ENCODE data around the gene SFTPA1. TPM values are rescaled to one million over a fixed set of nuclear protein-coding genes. Genes with fewer than 3 reads are reported as not detected.
"Not testable (repeated sequence)": the region's sequence is repeated elsewhere in the genome, so short reads cannot be mapped to it uniquely, and the experiment has no call there.

SFTPA1 gene
- total and polyA plus RNA-seq, 4 experiments from 2014 or later = not detected

DNA sequence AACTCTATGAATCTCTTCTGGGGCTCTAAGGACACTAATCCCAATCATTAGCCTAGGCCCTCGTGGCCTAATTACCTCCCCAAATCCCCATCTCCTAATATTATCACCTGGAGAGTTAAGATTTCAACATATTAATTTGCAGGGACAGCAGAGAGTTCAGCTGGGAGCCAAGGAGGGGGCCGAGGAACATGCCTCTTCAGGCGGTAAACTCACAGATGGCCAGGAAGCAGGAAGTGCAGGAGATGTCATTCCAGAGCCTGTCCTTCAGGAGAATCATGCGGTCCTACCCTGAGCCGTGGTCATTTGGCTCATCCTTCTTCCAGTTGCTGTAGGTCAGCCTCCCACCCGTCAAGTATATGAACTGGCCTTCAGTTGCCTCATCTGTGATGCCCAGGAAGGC, 28.6 kb upstream of the SFTPA1 start:
- H3K4me3 ChIP-seq (ENCODE audit: low read length in 2 of 2) = no peak overlapping the region
- H3K27ac ChIP-seq (ENCODE audit: low read depth, low read length) = no peak overlapping the region
- Mint-ChIP-seq H3K4me1 (peaks cover 0 to 7% (median 2%) of the 10 kb centered on the region in 4 donors), H3K4me3 (no peak overlapping the region), H3K27ac (no peak overlapping the region), H3K36me3 (no peaks in the 10 kb centered on the region), H3K27me3 (peaks cover 2 to 18% of the 10 kb centered on the region in 2 donors), H3K9me3 (no peaks in the 10 kb centered on the region)
- DNase-seq = no peak
- CTCF ChIA-PET (ENCODE audit: partially characterized antibody) = no interaction called here
- H3K27me3 ChIP-seq (ENCODE audit: insufficient read depth, low read length) = no peaks in the 10 kb centered on the region
- POLR2A ChIA-PET (ENCODE audit: partially characterized antibody) = no interaction called here
- H3K36me3 ChIP-seq (ENCODE audit: insufficient read depth, low read length) = no peaks in the 10 kb centered on the region
- no peaks in the 10 kb centered on the region for H3K4me1 ChIP-seq (ENCODE audit: insufficient read depth, low read length)
- intact Hi-C loops (cut with micrococcal nuclease) = no loop called here
- H3K9me3 ChIP-seq (ENCODE audit: control insufficient read depth in 1 of 2, low read length in 2 of 2) = no peaks in the 10 kb centered on the region

DNA sequence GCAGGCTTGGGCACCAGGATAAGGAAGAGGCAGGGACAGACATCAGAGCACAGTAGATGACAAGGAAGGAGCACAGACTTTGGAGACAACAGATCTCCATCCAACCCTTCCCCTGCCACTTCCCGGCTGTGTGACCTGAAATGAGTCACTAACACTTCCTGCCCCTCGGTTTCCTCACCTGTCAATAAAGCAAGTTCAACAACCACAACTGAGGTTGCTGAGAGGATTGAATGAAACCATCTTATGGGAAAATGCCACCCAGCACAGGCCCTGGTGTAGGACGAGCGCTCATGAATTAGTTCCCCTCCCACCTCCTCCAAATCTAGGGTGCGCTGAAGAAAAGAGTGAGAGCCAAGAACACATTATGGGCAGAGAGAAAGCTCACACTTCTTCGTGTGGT, 27.8 kb upstream of the SFTPA1 start:
- H3K27ac ChIP-seq (ENCODE audit: low read depth, low read length); H3K4me1 Mint-ChIP-seq; H3K4me3 Mint-ChIP-seq; H3K27me3 ChIP-seq (ENCODE audit: insufficient read depth, low read length); H3K4me1 ChIP-seq (ENCODE audit: insufficient read depth, low read length); H3K4me3 ChIP-seq (ENCODE audit: low read length in 2 of 2); DNase-seq; H3K36me3 Mint-ChIP-seq; CTCF ChIA-PET (ENCODE audit: partially characterized antibody); POLR2A ChIA-PET (ENCODE audit: partially characterized antibody); H3K36me3 ChIP-seq (ENCODE audit: insufficient read depth, low read length); H3K9me3 ChIP-seq (ENCODE audit: control insufficient read depth in 1 of 2, low read length in 2 of 2); intact Hi-C loops (cut with micrococcal nuclease); H3K9me3 Mint-ChIP-seq: not testable (repeated sequence)
- Mint-ChIP-seq H3K27me3 (peaks cover 4 to 15% of the 10 kb centered on the region in 2 donors), H3K27ac (peak overlapping the region in 1 of 7 donors; percentile 5)

DNA sequence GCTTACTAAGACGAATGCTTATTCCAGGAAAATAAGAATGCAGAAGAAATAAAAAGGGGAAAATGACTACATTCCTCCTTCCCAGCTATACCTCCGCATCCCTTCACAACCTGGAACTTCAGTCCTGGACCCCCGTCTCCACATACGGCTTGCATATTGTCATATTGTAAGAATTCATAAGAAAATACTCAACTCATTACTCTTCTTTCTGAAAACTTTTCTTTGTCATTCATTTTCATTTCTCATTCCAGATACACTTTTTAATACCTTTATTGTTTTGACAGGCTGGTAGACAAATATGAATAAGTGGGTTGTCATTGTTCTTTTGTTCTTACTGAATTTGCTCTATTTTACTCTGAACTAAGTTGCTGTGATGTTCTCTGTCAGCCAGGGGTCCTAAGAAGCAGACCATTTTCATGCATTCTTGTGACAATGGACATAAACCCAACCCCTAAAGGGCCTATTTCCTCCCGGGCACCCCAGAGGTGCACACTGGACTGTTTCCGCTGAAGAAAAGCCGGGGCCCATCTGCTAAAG, 27.2 kb upstream of the SFTPA1 start:
- peaks cover 4 to 15% of the 10 kb centered on the region in 2 donors for H3K27me3 Mint-ChIP-seq
- ChIA-PET CTCF (ENCODE audit: partially characterized antibody) (no interaction called here), POLR2A (ENCODE audit: partially characterized antibody) (no interaction called here)
- H3K4me3 ChIP-seq (ENCODE audit: low read length in 2 of 2) = no peak overlapping the region
- no peaks in the 10 kb centered on the region for H3K9me3 Mint-ChIP-seq
- no peak overlapping the region for H3K4me3 Mint-ChIP-seq
- intact Hi-C loops (cut with micrococcal nuclease) = no loop called here
- no peak for DNase-seq
- H3K9me3 ChIP-seq (ENCODE audit: control insufficient read depth in 1 of 2, low read length in 2 of 2) = no peaks in the 10 kb centered on the region
- no peaks in the 10 kb centered on the region for H3K36me3 ChIP-seq (ENCODE audit: insufficient read depth, low read length)
- no peaks in the 10 kb centered on the region for H3K27me3 ChIP-seq (ENCODE audit: insufficient read depth, low read length)
- peaks cover 0 to 7% (median 2%) of the 10 kb centered on the region in 4 donors for H3K4me1 Mint-ChIP-seq
- no peak overlapping the region for H3K27ac Mint-ChIP-seq
- H3K36me3 Mint-ChIP-seq = no peaks in the 10 kb centered on the region
- no peaks in the 10 kb centered on the region for H3K4me1 ChIP-seq (ENCODE audit: insufficient read depth, low read length)
- no peak overlapping the region for H3K27ac ChIP-seq (ENCODE audit: low read depth, low read length)

DNA sequence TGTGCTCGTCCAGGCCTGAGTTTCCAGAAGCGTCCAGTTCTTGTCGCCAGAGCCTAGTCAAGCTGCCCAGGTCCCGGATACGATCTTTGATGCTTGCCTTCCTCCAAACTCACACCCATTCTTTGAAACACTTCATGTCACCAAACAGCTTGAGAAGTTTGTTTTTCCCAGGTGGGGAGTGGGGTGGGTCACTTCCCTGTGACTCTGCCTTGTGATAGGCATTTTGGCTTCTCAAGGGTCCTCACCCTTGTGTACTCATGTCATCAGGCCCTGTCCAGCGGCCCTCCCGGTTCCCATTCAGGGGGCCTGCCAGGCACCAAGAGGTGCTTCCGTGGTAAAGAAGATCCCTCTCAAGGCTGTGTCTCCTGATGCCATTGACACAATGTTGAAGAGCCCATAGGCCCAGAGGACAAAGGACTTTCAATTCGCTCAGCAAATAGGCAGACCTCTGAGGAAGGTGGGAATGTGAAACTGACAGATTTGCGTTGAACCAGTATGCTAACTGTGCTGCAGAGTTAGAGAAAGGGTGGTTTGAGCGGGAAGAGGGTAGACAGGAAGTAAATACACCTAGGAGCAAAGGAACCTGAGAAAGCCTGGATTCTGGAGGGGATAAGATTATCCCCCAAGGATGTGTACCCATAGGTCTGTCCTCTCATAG, 24.7 kb upstream of the SFTPA1 start:
- no peak for DNase-seq
- peaks cover 7 to 16% of the 10 kb centered on the region in 2 donors for H3K27me3 Mint-ChIP-seq
- H3K4me1 Mint-ChIP-seq = peaks cover 0 to 7% (median 0%) of the 10 kb centered on the region in 4 donors
- H3K27ac Mint-ChIP-seq = peak overlapping the region in 1 of 7 donors; percentile 55
- Histone ChIP-seq H3K27ac (ENCODE audit: low read depth, low read length) (no peak overlapping the region), H3K4me3 (ENCODE audit: low read length in 2 of 2) (no peak overlapping the region), H3K4me1 (ENCODE audit: insufficient read depth, low read length) (no peaks in the 10 kb centered on the region), H3K36me3 (ENCODE audit: insufficient read depth, low read length) (no peaks in the 10 kb centered on the region), H3K9me3 (ENCODE audit: control insufficient read depth in 1 of 2, low read length in 2 of 2) (no peaks in the 10 kb centered on the region), H3K27me3 (ENCODE audit: insufficient read depth, low read length) (no peaks in the 10 kb centered on the region)
- CTCF ChIA-PET (ENCODE audit: partially characterized antibody) = no interaction called here
- peaks cover 0 to 2% (median 0%) of the 10 kb centered on the region in 8 donors for H3K9me3 Mint-ChIP-seq
- intact Hi-C loops (cut with micrococcal nuclease) = no loop called here
- H3K36me3 Mint-ChIP-seq = no peaks in the 10 kb centered on the region
- POLR2A ChIA-PET (ENCODE audit: partially characterized antibody) = no interaction called here
- no peak overlapping the region for H3K4me3 Mint-ChIP-seq

DNA sequence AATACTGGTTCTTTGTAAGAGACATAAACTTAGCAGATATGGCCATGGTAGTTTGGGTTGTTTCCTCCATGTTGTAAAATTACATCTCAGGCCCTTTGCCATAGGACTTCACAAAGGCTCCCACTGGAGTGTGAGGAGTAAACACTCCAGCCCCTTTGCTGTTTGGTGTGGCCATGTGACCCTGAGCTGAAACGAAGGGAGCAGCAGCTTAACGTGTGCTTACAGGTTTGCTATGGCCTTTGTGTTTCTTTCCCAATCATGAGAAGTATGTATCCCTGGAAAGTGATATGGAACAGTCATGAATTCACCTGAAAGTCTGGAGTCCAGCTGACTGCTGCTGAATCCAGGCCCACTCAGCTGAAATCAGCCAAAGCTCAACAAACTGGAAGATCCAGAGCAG, 23.8 kb upstream of the SFTPA1 start:
- peaks cover 0 to 6% (median 0%) of the 10 kb centered on the region in 8 donors for H3K9me3 Mint-ChIP-seq
- peaks cover 7 to 17% of the 10 kb centered on the region in 2 donors for H3K27me3 Mint-ChIP-seq
- no peak for DNase-seq
- no peaks in the 10 kb centered on the region for H3K36me3 Mint-ChIP-seq
- ChIA-PET CTCF (ENCODE audit: partially characterized antibody) (no interaction called here), POLR2A (ENCODE audit: partially characterized antibody) (no interaction called here)
- Histone ChIP-seq H3K36me3 (ENCODE audit: insufficient read depth, low read length) (no peaks in the 10 kb centered on the region), H3K4me3 (ENCODE audit: low read length in 2 of 2) (no peak overlapping the region), H3K27ac (ENCODE audit: low read depth, low read length) (no peak overlapping the region), H3K4me1 (ENCODE audit: insufficient read depth, low read length) (no peaks in the 10 kb centered on the region), H3K9me3 (ENCODE audit: control insufficient read depth in 1 of 2, low read length in 2 of 2) (no peaks in the 10 kb centered on the region), H3K27me3 (ENCODE audit: insufficient read depth, low read length) (no peaks in the 10 kb centered on the region)
- H3K4me1 Mint-ChIP-seq = peaks cover 0 to 7% (median 0%) of the 10 kb centered on the region in 4 donors
- no peak overlapping the region for H3K4me3 Mint-ChIP-seq
- H3K27ac Mint-ChIP-seq = no peak overlapping the region
- intact Hi-C loops (cut with micrococcal nuclease) = no loop called here

DNA sequence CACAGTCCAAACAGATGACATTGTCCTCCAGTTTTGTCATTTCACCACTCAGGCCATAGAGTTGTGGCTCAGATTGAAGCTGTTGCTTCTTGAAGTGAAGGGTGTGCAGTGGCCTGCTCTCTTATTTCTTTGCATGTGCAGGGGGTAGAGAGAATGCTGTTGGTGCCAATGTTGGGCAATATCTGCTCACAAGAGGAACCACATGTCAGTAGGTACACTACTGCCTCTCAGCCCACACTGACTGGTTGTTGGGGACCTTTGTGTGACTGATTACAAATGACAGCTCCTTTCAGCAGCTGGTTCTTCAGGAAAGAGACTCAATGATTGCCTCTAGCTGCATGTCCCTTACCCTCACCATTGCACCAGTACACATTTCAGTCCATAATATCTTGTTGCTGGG, 21.9 kb upstream of the SFTPA1 start:
- peaks cover 7 to 17% of the 10 kb centered on the region in 2 donors for H3K27me3 Mint-ChIP-seq
- intact Hi-C loops (cut with micrococcal nuclease) = no loop called here
- CTCF ChIA-PET (ENCODE audit: partially characterized antibody) = no interaction called here

DNA sequence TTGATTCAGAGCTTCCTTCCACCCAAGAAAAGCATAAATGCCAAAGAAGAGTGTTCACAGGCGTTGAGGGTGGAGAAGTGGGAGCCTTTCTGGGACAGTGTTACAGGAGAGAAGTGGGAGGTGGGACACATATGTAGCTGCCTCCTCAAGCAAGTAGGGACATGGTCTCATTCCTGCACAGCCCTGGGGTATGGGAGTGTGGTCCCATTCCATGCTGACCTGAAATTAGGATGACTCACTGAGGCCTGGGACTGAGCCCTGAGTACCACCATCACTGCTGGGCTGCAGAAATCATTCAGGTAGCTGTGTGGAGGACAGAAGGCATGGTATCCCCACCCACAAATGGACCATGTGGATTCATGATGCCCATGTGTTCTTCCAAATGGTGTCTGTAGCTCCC, 17.4 kb upstream of the SFTPA1 start:
- Histone ChIP-seq H3K27me3 (ENCODE audit: insufficient read depth, low read length) (no peaks in the 10 kb centered on the region), H3K4me3 (ENCODE audit: low read length in 2 of 2) (no peak overlapping the region), H3K36me3 (ENCODE audit: insufficient read depth, low read length) (no peaks in the 10 kb centered on the region), H3K9me3 (ENCODE audit: control insufficient read depth in 1 of 2, low read length in 2 of 2) (no peaks in the 10 kb centered on the region), H3K27ac (ENCODE audit: low read depth, low read length) (no peak overlapping the region), H3K4me1 (ENCODE audit: insufficient read depth, low read length) (no peaks in the 10 kb centered on the region)
- H3K9me3 Mint-ChIP-seq = peaks cover 0 to 24% (median 16%) of the 10 kb centered on the region in 8 donors
- H3K27me3 Mint-ChIP-seq = peaks cover 4 to 11% of the 10 kb centered on the region in 2 donors
- CTCF ChIA-PET (ENCODE audit: partially characterized antibody) = no interaction called here
- no peak overlapping the region for H3K4me3 Mint-ChIP-seq
- H3K4me1 Mint-ChIP-seq = no peaks in the 10 kb centered on the region
- H3K27ac Mint-ChIP-seq = no peak overlapping the region
- POLR2A ChIA-PET (ENCODE audit: partially characterized antibody) = no interaction called here
- no peak for DNase-seq
- intact Hi-C loops (cut with micrococcal nuclease) = no loop called here
- H3K36me3 Mint-ChIP-seq = peaks cover 0 to 4% of the 10 kb centered on the region in 2 donors

More for the DNA sequence above, 21.9 kb upstream of the SFTPA1 start:
- Histone ChIP-seq H3K9me3 (ENCODE audit: control insufficient read depth in 1 of 2, low read length in 2 of 2) (no peaks in the 10 kb centered on the region), H3K36me3 (ENCODE audit: insufficient read depth, low read length) (no peaks in the 10 kb centered on the region), H3K27me3 (ENCODE audit: insufficient read depth, low read length) (no peaks in the 10 kb centered on the region), H3K27ac (ENCODE audit: low read depth, low read length) (no peak overlapping the region), H3K4me1 (ENCODE audit: insufficient read depth, low read length) (no peaks in the 10 kb centered on the region), H3K4me3 (ENCODE audit: low read length in 2 of 2) (no peak overlapping the region)
- POLR2A ChIA-PET (ENCODE audit: partially characterized antibody) = no interaction called here
- no peak for DNase-seq
- Mint-ChIP-seq H3K4me1 (no peaks in the 10 kb centered on the region), H3K9me3 (peaks cover 0 to 11% (median 0%) of the 10 kb centered on the region in 8 donors), H3K27ac (no peak overlapping the region), H3K36me3 (no peaks in the 10 kb centered on the region), H3K4me3 (no peak overlapping the region)

Measured in CD4-positive, alpha-beta memory T cell (primary cell).